Activated CD4-positive, alpha-beta T cell treated with anti-CD3 and anti-CD28 coated beads, Interleukin-2, amount 50 U/mL, for 4 hours (primary cell): ENCODE data around the gene PEX19.
A peak's percentile ranks its signal among the peaks of the same experiment; 100 is the strongest.

Source experiments
- DNase-seq, 2 experiments: peaks; one replicate each; pipeline ENCODE4 v3.0.0-alpha.2; 2020

Gene PEX19

GRCh38 chr1:160277330-160277729 lies 7.6 kb downstream of the PEX19 start:
- no peak for DNase-seq

- no peak for DNase-seq
Observed at GRCh38 chr1:160271025-160271424, 13.9 kb downstream of the PEX19 start.

- no peak for DNase-seq
Observed at GRCh38 chr1:160267284-160267991, 17.5 kb downstream of the PEX19 start.

GRCh38 chr1:160264795-160265307 lies 20.1 kb downstream of the PEX19 start:
- no peak for DNase-seq

GRCh38 chr1:160261893-160262794 lies 22.8 kb downstream of the PEX19 start, which contains the start of gene DCAF8:
Gene DCAF8 (minus strand): TSS chr1:160262549. CDS start chr1:160244008, 18,541 bp downstream.
- DNase-seq, result peak; percentile 95 to 96

GRCh38 chr1:160261556-160261892 lies 23.4 kb downstream of the PEX19 start:
- DNase-seq, result peak; percentile 60 to 63

- DNase-seq, result no peak
Observed at GRCh38 chr1:160260406-160261382, 24.2 kb downstream of the PEX19 start.

GRCh38 chr1:160258177-160258798 lies 26.6 kb downstream of the PEX19 start:
- no peak for DNase-seq

- DNase-seq, result no peak
Observed at GRCh38 chr1:160257411-160258015, 27.4 kb downstream of the PEX19 start.

- DNase-seq, result no peak
Observed at GRCh38 chr1:160256396-160257046, 28.4 kb downstream of the PEX19 start.

GRCh38 chr1:160255781-160256300 lies 29.1 kb downstream of the PEX19 start:
- DNase-seq, result no peak

GRCh38 chr1:160251687-160252526 lies 33.0 kb downstream of the PEX19 start:
- DNase-seq, result peak; percentile 44 to 60

GRCh38 chr1:160251011-160251410 lies 33.9 kb downstream of the PEX19 start:
- DNase-seq, result no peak

- DNase-seq, result no peak
Observed at GRCh38 chr1:160247053-160247452, 37.9 kb downstream of the PEX19 start.

- DNase-seq, result no peak
Observed at GRCh38 chr1:160245434-160245833, 39.5 kb downstream of the PEX19 start.

GRCh38 chr1:160244209-160244608 lies 40.7 kb downstream of the PEX19 start:
- DNase-seq, result no peak

GRCh38 chr1:160243767-160244166 lies 41.2 kb downstream of the PEX19 start:
- DNase-seq, result no peak

GRCh38 chr1:160239582-160240299 lies 45.2 kb downstream of the PEX19 start:
- no peak for DNase-seq

- DNase-seq, result no peak
Observed at GRCh38 chr1:160238408-160238807, 46.5 kb downstream of the PEX19 start.
